Measurements from ENCODE around the gene PLEKHD1. TPM values are rescaled to one million over a fixed set of nuclear protein-coding genes. Genes with fewer than 3 reads are reported as not detected.

The PLEKHD1 gene
- total and polyA plus RNA-seq, 2 of the 8 experiments (the other 6 are each of a cell fraction or from before 2014, with no cell fraction given): 0.24 to 0.48 TPM

DNA sequence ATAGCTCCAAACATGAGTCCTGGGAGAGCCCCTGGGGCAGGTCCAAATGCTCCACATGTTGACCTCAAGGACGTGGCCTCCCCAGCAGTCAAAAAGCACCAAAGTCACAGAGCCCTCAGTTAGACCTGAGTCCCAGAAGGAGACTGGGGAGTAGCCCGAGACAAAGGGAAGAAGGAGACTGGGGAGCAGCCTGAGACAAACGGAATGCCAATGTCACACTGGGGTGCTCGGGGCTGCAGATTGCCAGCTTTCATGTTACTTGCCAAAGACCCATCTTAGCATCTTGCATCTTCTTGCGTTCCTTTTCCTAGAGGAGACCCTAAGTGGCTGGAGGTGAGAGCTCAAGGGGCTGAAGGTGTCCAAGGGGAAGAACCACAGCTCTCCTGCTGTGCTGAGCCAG, 14.9 kb downstream of the PLEKHD1 start:
- Histone ChIP-seq H3K56ac (replicated peaks; ENCODE audit: insufficient read length, low read depth, low read length) (no peak overlapping the region), H4K8ac (ENCODE audit: extremely low read depth, insufficient read depth, low read length) (peak overlapping the region; percentile 46; the same call in 1 of the 2 replicates), H3K27ac (ENCODE audit: low read depth, low read length) (no peak overlapping the region), H2BK5ac (ENCODE audit: low read depth, low read length) (no peak overlapping the region), H3K18ac (ENCODE audit: extremely low read depth, low read length) (no peak overlapping the region), H3K27me3 (replicated peaks in 1 of 4; ENCODE audit: control insufficient read depth in 3 of 4, extremely low read depth in 1 of 4, insufficient read depth in 3 of 4, low read length in 3 of 4) (no peaks in the 10 kb centered on the region; a peak in 1 of 7 replicates), H2BK20ac (ENCODE audit: low read length) (no peak overlapping the region), H2BK15ac (ENCODE audit: low read length) (no peak overlapping the region), H3K4me3 (ENCODE audit: extremely low read depth in 1 of 4, insufficient read depth in 2 of 4, low read depth in 3 of 4, low read length in 4 of 4) (no peak overlapping the region), H3K79me2 (ENCODE audit: control insufficient read depth in 1 of 2, insufficient read depth in 2 of 2, low read length in 2 of 2) (no peaks in the 10 kb centered on the region), H4K20me1 (replicated peaks in 1 of 2; ENCODE audit: control insufficient read depth in 1 of 2, insufficient read depth in 2 of 2, low read length in 2 of 2) (no peaks in the 10 kb centered on the region), H2AK5ac (ENCODE audit: low read depth, low read length) (no peak overlapping the region), H3K23me2 (ENCODE audit: low read depth, low read length) (peaks cover 3% of the 10 kb centered on the region; the same call in 1 of the 2 replicates), H3K4me2 (ENCODE audit: insufficient read depth in 1 of 2, low read depth in 2 of 2, low read length in 2 of 2) (no peak overlapping the region), H3K9me3 (ENCODE audit: insufficient read depth in 2 of 2, low read depth in 1 of 2, low read length in 1 of 2) (no peaks in the 10 kb centered on the region), H4K91ac (replicated peaks; ENCODE audit: insufficient read length, low read length) (no peak overlapping the region), H3K4me1 (replicated peaks in 1 of 4; ENCODE audit: control insufficient read depth in 3 of 4, insufficient read depth in 4 of 4, low read length in 3 of 4) (peaks cover 0 to 5% (median 1%) of the 10 kb centered on the region in 4 experiments; a peak in 2 of 7 replicates), H3K79me1 (ENCODE audit: low read depth, low read length) (no peaks in the 10 kb centered on the region), H3K14ac (ENCODE audit: insufficient read length) (no peak overlapping the region), H2BK12ac (ENCODE audit: low read depth, low read length) (no peak overlapping the region), H3K23ac (ENCODE audit: insufficient read length) (no peak overlapping the region), H3K4ac (replicated peaks; ENCODE audit: insufficient read length, low read depth, low read length) (no peak overlapping the region), H4K5ac (ENCODE audit: insufficient read length, low read depth, low read length) (no peak overlapping the region), H3K36me3 (ENCODE audit: control insufficient read depth in 2 of 4, insufficient read depth in 4 of 4, low read length in 3 of 4) (no peaks in the 10 kb centered on the region), H2BK120ac (replicated peaks; ENCODE audit: low read depth, low read length) (no peak overlapping the region), H3K9ac (replicated peaks in 1 of 4; ENCODE audit: extremely low read depth in 1 of 4, low read depth in 3 of 4, low read length in 3 of 4) (no peak overlapping the region), H2AFZ (ENCODE audit: low read length) (no peak overlapping the region)
- ChIA-PET POLR2A (ENCODE audit: partially characterized antibody) (interaction anchor here (0.9 to 1.0 kb wide), 2 partner anchors 12 to 13 kb away, joined by 3 to 4 read pairs; no protein-coding TSS in a partner anchor), CTCF (ENCODE audit: partially characterized antibody) (interaction anchor here (0.7 to 2.8 kb wide), 10 partner anchors 11 to 215 kb away, joined by 3 to 13 read pairs (median 4); no protein-coding TSS in a partner anchor)
- no peak for DNase-seq (ENCODE audit: low read depth in 1 of 2, low spot score in 2 of 2)
- no peak for FAIRE-seq
- WGBS, 2 experiments (ENCODE audit: extremely low coverage in 1 of 2, insufficient coverage in 1 of 2, insufficient read length in 1 of 2, insufficient replicate concordance in 2 of 2, low coverage in 1 of 2, low lambda C conversion rate in 2 of 2, missing lambda C conversion rate in 1 of 2): 78% methylated on average over 5 of the region's 5 CpGs; no CpG with 5 or more reads in 1 of the 2 experiments
- TF ChIP-seq CTBP2 (IDR thresholded peaks at IDR 0.05; ENCODE audit: borderline replicate concordance, insufficient read depth, insufficient read length, low read length): no peak
